Hepatocyte (in vitro differentiated cells): ENCODE data around the gene UTP11. TPM values are rescaled to one million over a fixed set of nuclear protein-coding genes. Genes with fewer than 3 reads are reported as not detected.
"Not testable (repeated sequence)": the region's sequence is repeated elsewhere in the genome, so short reads cannot be mapped to it uniquely, and the experiment has no call there.

Experiments
- DNase-seq: peaks from one replicate; pipeline ENCODE4 v3.0.0-alpha.2; 2016; ENCODE audit warnings: low spot score
- H2AFZ ChIP-seq: fragments of 200-600 bp; sonication (generic); 2 replicates; pipeline ENCODE4 v1.6.0; 2016; ENCODE audit warnings: antibody characterized with exemption, mild to moderate bottlenecking
- H3K27ac ChIP-seq: fragments of 200-600 bp; sonication (generic); 2 replicates; pipeline ENCODE4 v1.5.1; 2016; ENCODE audit warnings: mild to moderate bottlenecking
- H3K27me3 ChIP-seq: fragments of 200-600 bp; sonication (generic); 2 replicates; pipeline ENCODE4 v1.6.1; 2016
- H3K36me3 ChIP-seq: fragments of 200-600 bp; sonication (generic); replicated peaks from 2 replicates; pipeline ENCODE4 v1.5.1; 2016; ENCODE audit warnings: low read depth; ENCODE audit not compliant: insufficient read depth
- H3K4me1 ChIP-seq: fragments of 200-600 bp; sonication (generic); 2 replicates; pipeline ENCODE4 v1.5.1; 2016; ENCODE audit warnings: mild to moderate bottlenecking, moderate library complexity; ENCODE audit not compliant: insufficient read depth
- H3K4me2 ChIP-seq: fragments of 200-600 bp; sonication (generic); 2 replicates; pipeline ENCODE4 v1.6.0; 2016
- H3K4me3 ChIP-seq: fragments of 200-600 bp; sonication (generic); 2 replicates; pipeline ENCODE4 v1.5.1; 2016; ENCODE audit warnings: mild to moderate bottlenecking
- H3K79me2 ChIP-seq: fragments of 200-600 bp; sonication (generic); 2 replicates; pipeline ENCODE4 v1.6.0; 2017; ENCODE audit warnings: mild to moderate bottlenecking
- H3K9me2 ChIP-seq: fragments of 200-600 bp; sonication (generic); replicated peaks from 2 replicates; pipeline ENCODE4 v1.6.0; 2017; ENCODE audit warnings: mild to moderate bottlenecking; ENCODE audit not compliant: insufficient read depth
- H3K9me3 ChIP-seq: fragments of 200-600 bp; sonication (generic); 2 replicates; pipeline ENCODE4 v1.5.1; 2016; ENCODE audit warnings: low read depth, mild to moderate bottlenecking
- H4K20me1 ChIP-seq: fragments of 200-600 bp; sonication (generic); 2 replicates; pipeline ENCODE4 v1.6.0; 2016; ENCODE audit warnings: mild to moderate bottlenecking; ENCODE audit not compliant: insufficient read depth, poor library complexity, severe bottlenecking
- EZH2 ChIP-seq: fragments of 200-600 bp; sonication (generic); IDR thresholded peaks from 2 replicates; pipeline ENCODE4 v1.6.1; 2016; ENCODE audit warnings: antibody characterized with exemption, mild to moderate bottlenecking, borderline replicate concordance
- EZH2phosphoT487 ChIP-seq: fragments of 200-600 bp; sonication (generic); IDR thresholded peaks from one replicate; pipeline ENCODE4 v1.6.1; 2018; ENCODE audit warnings: antibody characterized with exemption, mild to moderate bottlenecking, low read depth, moderate library complexity; ENCODE audit not compliant: unreplicated experiment, severe bottlenecking
- WGBS: methylation state at CpG from one replicate; pipeline ENCODE4 v1.1.6; 2016; ENCODE audit warnings: low lambda C conversion rate; ENCODE audit errors: missing lambda C conversion rate; 5-methylcytosine and 5-hydroxymethylcytosine counted together
- polyA plus RNA-seq: library from polyadenylated mRNA; unstranded; fragments of >200 nt; fragmentation: Nextera tagmentation; extraction: Ambion mirVana; gene quantifications from 2 replicates; pipeline ENCODE4 v1.2.1, GENCODE V29; 2016
- total RNA-seq: library from RNA; depleted of rRNA; stranded (reverse); fragments of >200 nt; gene quantifications from 2 replicates; pipeline ENCODE4 v1.2.3, GENCODE V29; 2014
- TF ChIP-seq, protein P1 (sequence below): fragments of 200-600 bp; sonication (generic); IDR thresholded peaks from 2 replicates; pipeline ENCODE4 v1.5.1; 2016; ENCODE audit warnings: antibody characterized with exemption, mild to moderate bottlenecking; ENCODE audit not compliant: poor library complexity

The UTP11 gene
- total and polyA plus RNA-seq, 2 experiments from 2014 or later: 36.2 to 39.2 TPM

DNA sequence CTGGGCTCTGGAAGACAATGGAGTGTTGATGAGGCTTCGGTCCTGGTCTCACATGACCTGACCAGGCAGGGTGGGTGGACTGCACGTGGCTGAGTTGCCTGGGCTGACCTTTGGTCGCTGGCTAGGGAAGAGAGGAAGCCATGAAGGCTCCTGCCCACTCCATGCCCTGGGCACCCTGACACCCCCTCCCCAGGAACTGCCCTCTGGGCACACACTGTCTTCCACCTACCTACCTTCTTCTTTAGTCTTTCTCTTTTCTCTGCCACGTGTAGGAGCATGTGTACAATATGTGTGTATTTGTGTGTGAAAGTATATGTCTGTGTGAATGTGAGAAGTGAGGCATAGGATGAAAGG, 19.0 kb downstream of the UTP11 start:
- 64% methylated on average over 4 of the region's 4 CpGs for WGBS
- Histone ChIP-seq H3K79me2 (no peaks in the 10 kb centered on the region), H3K4me2 (no peak overlapping the region), H3K27ac (no peak overlapping the region), H3K4me3 (no peak overlapping the region), H4K20me1 (no peaks in the 10 kb centered on the region), H2AFZ (no peak overlapping the region), H3K9me2 (no peaks in the 10 kb centered on the region), H3K4me1 (peaks cover 26% of the 10 kb centered on the region), H3K36me3 (no peaks in the 10 kb centered on the region), H3K9me3 (no peaks in the 10 kb centered on the region), H3K27me3 (peaks cover 5% of the 10 kb centered on the region)
- TF ChIP-seq, protein P1, sequence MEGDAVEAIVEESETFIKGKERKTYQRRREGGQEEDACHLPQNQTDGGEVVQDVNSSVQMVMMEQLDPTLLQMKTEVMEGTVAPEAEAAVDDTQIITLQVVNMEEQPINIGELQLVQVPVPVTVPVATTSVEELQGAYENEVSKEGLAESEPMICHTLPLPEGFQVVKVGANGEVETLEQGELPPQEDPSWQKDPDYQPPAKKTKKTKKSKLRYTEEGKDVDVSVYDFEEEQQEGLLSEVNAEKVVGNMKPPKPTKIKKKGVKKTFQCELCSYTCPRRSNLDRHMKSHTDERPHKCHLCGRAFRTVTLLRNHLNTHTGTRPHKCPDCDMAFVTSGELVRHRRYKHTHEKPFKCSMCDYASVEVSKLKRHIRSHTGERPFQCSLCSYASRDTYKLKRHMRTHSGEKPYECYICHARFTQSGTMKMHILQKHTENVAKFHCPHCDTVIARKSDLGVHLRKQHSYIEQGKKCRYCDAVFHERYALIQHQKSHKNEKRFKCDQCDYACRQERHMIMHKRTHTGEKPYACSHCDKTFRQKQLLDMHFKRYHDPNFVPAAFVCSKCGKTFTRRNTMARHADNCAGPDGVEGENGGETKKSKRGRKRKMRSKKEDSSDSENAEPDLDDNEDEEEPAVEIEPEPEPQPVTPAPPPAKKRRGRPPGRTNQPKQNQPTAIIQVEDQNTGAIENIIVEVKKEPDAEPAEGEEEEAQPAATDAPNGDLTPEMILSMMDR: no peak
- no peak for TF ChIP-seq EZH2phosphoT487
- TF ChIP-seq EZH2: no peak
- DNase-seq: no peak

DNA sequence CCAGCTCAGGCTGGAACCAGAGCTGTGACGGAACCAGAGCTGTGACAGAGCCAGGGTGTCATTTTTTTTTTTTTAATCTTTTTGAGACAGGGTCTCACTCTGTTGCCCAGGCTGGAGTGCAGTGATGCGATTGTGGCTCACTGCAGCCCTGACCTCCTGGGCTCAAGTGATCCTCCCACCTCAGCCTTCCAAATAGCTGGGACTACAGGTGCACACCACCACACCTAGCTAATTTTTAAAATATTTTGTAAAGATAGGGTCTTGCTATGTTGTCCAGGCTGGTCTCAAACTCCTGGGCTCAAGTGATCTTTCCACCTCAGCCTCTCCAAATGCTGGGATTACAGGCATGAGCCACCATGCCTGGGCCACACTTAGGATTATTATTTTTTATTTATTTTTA, 20.5 kb downstream of the UTP11 start:
- H3K4me1 ChIP-seq: peaks cover 26% of the 10 kb centered on the region
- H3K9me3 ChIP-seq, H2AFZ ChIP-seq, H4K20me1 ChIP-seq, H3K36me3 ChIP-seq, DNase-seq, H3K27me3 ChIP-seq, H3K27ac ChIP-seq, H3K4me3 ChIP-seq, H3K79me2 ChIP-seq, H3K9me2 ChIP-seq, H3K4me2 ChIP-seq: not testable (repeated sequence)
- WGBS: 97% methylated on average over 2 of the region's 2 CpGs

DNA sequence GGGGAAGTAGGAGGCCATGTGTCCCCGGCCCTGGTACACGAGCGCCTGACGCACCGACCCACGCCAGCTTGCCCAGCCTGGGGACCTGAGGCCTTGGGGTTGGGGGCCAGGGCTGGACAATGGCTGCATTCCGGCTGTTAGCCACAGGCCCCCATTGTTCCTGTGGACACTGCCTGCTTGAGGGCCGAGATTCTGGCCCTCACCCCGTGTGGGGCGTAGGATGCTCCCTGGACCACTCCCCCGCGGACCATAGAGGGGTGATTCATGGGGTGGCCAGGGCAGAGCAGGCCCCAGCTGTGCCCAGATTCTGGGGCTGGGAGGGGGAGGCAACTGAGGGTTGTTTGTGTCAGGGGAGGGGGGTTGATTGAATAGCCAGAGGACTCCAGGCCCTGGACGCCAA, 22.3 kb downstream of the UTP11 start:
- no peaks in the 10 kb centered on the region for H4K20me1 ChIP-seq
- no peaks in the 10 kb centered on the region for H3K9me3 ChIP-seq
- peaks cover 5% of the 10 kb centered on the region for H3K27me3 ChIP-seq
- H3K36me3 ChIP-seq: no peaks in the 10 kb centered on the region
- no peaks in the 10 kb centered on the region for H3K9me2 ChIP-seq
- no peak for DNase-seq
- H3K4me1 ChIP-seq: peaks cover 12% of the 10 kb centered on the region
- TF ChIP-seq EZH2: no peak
- TF ChIP-seq, protein P1: no peak
- TF ChIP-seq EZH2phosphoT487: no peak
- WGBS: 90% methylated on average over 13 of the region's 13 CpGs
- H3K27ac ChIP-seq: no peak overlapping the region
- no peak overlapping the region for H2AFZ ChIP-seq
- H3K4me3 ChIP-seq: no peak overlapping the region
- no peak overlapping the region for H3K4me2 ChIP-seq
- no peaks in the 10 kb centered on the region for H3K79me2 ChIP-seq

DNA sequence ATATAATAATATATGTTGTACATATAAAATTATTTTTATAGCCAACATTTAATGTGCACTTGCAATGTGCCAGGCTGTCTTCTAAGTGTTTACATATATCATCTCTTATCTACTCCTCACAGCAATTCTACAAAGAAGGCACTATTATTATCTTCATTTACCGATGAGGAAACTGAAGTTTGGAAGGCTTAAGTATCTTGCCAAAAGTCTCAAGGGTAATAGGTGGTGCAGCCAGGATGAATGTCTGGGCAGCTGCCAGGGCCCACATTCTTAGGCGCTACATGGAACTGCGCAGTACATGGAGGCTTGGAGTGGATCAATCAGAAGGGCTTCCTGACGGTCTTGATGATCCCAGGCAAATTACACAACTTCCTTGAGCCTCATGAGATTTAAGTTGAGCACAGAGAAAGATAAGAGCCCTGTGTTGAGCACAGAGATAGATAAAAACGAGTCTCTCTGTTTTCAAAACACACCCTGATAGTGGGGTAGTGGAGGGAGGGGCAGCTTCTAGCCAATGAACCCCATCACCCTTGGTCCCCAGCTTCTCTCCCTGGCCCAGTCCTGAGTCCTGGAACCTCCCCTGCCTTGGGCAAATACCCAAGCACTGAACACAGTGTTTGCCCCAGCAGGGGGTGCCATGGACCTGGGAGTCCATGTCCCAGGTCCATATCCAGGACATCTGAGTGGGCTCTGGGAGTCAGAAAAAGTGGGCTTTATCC, 24.8 kb downstream of the UTP11 start:
- Histone ChIP-seq H2AFZ (no peak overlapping the region), H3K79me2 (no peaks in the 10 kb centered on the region), H3K4me3 (no peak overlapping the region), H3K27ac (no peak overlapping the region), H3K4me2 (no peak overlapping the region), H3K36me3 (no peaks in the 10 kb centered on the region), H3K9me2 (no peaks in the 10 kb centered on the region), H3K4me1 (no peaks in the 10 kb centered on the region), H3K9me3 (no peaks in the 10 kb centered on the region), H4K20me1 (no peaks in the 10 kb centered on the region), H3K27me3 (peaks cover 25% of the 10 kb centered on the region)
- TF ChIP-seq EZH2phosphoT487 (no peak), EZH2 (no peak)
- TF ChIP-seq, protein P1: peak; percentile 30
- WGBS: 51% methylated on average over 5 of the region's 5 CpGs
- no peak for DNase-seq
